Mucosa of stomach (tissue), 1 donor: Measurements from ENCODE around the gene MEGF11.

ENCODE experiments used
- H3K27me3 ChIP-seq: one replicate; pipeline ENCODE4 v1.7.0; 2013; ENCODE audit warnings: mild to moderate bottlenecking, low read length; ENCODE audit not compliant: control insufficient read depth, insufficient read depth
- H3K36me3 ChIP-seq: one replicate; pipeline ENCODE4 v1.7.0; 2013; ENCODE audit warnings: low read length; ENCODE audit not compliant: control insufficient read depth, insufficient read depth
- H3K4me1 ChIP-seq: one replicate; pipeline ENCODE4 v1.7.0; 2013; ENCODE audit warnings: mild to moderate bottlenecking, low read length; ENCODE audit not compliant: control insufficient read depth, insufficient read depth
- H3K4me3 ChIP-seq: one replicate; pipeline ENCODE4 v1.7.0; 2013; ENCODE audit warnings: low read length
- H3K9ac ChIP-seq: one replicate; pipeline ENCODE4 v1.7.0; 2013; ENCODE audit warnings: mild to moderate bottlenecking, low read length, moderate library complexity
- H3K9me3 ChIP-seq: one replicate; pipeline ENCODE4 v1.7.0; 2013; ENCODE audit warnings: mild to moderate bottlenecking, low read length, moderate library complexity; ENCODE audit not compliant: control insufficient read depth
- donor health status: Pancreatic carcinoma.

The MEGF11 gene

DNA sequence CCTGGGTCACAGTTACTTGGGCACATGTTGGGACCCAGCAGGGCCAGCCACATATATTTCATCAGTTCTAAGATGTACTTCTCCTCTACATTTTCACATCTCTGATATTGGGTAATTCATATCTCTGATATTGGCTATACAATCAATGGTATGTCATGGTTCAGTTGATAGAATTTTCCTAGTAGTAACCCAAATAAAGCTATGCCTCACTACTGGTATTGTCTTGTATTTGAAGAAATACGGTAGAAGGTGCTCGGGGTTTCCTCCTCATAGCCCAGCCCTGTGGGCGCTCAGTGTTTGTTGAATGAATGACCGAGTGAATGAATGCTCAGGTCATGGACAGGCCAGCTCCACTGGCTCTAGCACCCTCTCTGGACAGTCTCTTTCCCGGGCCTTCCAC is 290.2 kb downstream of the MEGF11 start:
- Histone ChIP-seq H3K9me3 (no peaks in the 10 kb centered on the region), H3K27me3 (no peaks in the 10 kb centered on the region), H3K4me3 (no peak overlapping the region), H3K9ac (no peak overlapping the region), H3K36me3 (no peaks in the 10 kb centered on the region), H3K4me1 (no peaks in the 10 kb centered on the region)

- Histone ChIP-seq H3K9ac (no peak overlapping the region), H3K4me3 (no peak overlapping the region), H3K4me1 (no peaks in the 10 kb centered on the region), H3K36me3 (no peaks in the 10 kb centered on the region), H3K9me3 (no peaks in the 10 kb centered on the region), H3K27me3 (no peaks in the 10 kb centered on the region)
Measured at GRCh38 chr15:65962187-65962586, 291.4 kb downstream of the MEGF11 start.

DNA sequence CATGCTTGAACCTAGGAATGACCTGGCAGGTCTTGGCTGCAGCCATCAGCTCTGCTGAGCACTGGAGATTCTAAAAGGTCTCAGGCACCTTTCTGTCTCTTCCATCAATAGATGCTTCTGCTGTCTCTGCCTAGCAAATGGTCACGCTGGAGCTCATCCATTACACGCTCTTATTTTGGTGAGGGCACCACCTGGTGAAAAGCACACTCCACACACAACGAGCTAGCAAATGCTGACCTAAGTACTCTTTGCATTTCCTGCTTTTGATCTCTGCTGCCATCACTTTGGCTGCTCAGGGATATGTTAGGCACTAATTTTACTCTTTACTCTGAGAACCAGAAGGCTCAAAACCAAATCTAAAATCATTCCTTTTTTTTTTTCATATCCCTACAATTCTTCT is 293.0 kb downstream of the MEGF11 start:
- H3K9ac ChIP-seq, result no peak overlapping the region
- no peak overlapping the region for H3K4me3 ChIP-seq
- no peaks in the 10 kb centered on the region for H3K36me3 ChIP-seq
- H3K27me3 ChIP-seq, result no peaks in the 10 kb centered on the region
- H3K9me3 ChIP-seq, result no peaks in the 10 kb centered on the region
- H3K4me1 ChIP-seq, result no peaks in the 10 kb centered on the region

DNA sequence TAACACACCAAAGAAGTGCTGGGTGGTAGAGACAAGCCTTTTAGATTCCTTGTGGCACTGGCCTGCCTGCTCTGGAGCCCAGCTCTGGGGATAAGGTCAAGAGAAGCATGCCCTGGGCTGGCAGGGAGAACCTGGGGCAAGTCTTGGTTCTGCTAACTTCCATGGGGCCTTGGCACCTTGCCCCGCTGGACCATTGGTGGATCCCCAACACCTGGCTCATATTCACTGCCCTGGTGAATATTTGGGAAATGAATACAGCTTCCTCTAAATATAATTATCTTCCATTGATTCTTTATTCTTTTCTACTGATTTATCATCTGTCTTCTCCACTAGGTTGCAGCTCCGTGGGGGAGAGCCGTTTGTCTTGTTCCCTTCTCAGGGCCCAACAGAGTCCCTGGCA is 294.7 kb downstream of the MEGF11 start:
- H3K9ac ChIP-seq, result no peak overlapping the region
- H3K36me3 ChIP-seq, result no peaks in the 10 kb centered on the region
- H3K27me3 ChIP-seq, result no peaks in the 10 kb centered on the region
- no peaks in the 10 kb centered on the region for H3K4me1 ChIP-seq
- no peaks in the 10 kb centered on the region for H3K9me3 ChIP-seq
- no peak overlapping the region for H3K4me3 ChIP-seq

DNA sequence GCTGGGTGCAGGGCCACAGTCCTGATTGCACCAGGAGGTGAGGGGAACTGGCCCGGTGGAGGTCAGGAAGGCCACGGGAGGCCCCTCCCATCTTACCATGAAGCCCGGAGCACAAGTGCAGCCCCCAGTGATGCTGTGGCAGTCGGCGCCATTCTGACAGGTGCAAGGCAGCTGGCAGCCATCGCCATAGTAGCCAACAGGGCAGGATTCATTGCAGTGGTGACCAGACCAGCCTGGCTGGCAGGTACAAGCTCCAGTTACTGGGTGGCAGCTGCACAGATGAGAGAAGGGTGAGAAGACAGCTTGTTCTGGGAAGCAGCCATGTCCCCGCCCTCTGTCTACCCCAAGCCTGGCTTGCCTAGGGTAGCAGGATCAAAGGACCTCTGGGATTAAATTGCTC is 296.1 kb downstream of the MEGF11 start:
- no peaks in the 10 kb centered on the region for H3K9me3 ChIP-seq
- H3K27me3 ChIP-seq, result no peaks in the 10 kb centered on the region
- no peaks in the 10 kb centered on the region for H3K36me3 ChIP-seq
- no peak overlapping the region for H3K4me3 ChIP-seq
- H3K4me1 ChIP-seq, result no peaks in the 10 kb centered on the region
- H3K9ac ChIP-seq, result no peak overlapping the region

DNA sequence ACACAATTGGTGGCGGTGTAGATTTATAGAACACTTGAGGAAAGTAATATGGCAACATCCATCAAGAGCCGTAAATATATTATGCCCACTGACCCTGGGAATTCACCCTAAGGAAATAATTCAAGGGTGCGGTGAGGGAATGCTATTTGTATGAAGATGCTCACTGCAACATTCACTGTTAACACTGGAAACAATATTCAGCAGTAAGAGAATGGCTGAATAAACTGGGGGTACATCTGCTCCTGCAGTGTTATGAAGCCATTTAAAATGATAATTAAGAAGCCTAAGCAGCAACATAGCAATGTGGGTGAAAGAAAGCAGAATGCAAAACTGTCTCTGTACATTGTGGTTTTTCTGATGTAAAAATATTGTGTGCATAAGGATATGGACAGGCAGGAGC is 296.7 kb downstream of the MEGF11 start:
- Histone ChIP-seq H3K9ac (no peak overlapping the region), H3K9me3 (no peaks in the 10 kb centered on the region), H3K4me3 (no peak overlapping the region), H3K27me3 (no peaks in the 10 kb centered on the region), H3K36me3 (no peaks in the 10 kb centered on the region), H3K4me1 (no peaks in the 10 kb centered on the region)

- H3K27me3 ChIP-seq, result no peaks in the 10 kb centered on the region
- H3K9ac ChIP-seq, result no peak overlapping the region
- no peaks in the 10 kb centered on the region for H3K9me3 ChIP-seq
- H3K36me3 ChIP-seq, result no peaks in the 10 kb centered on the region
- no peaks in the 10 kb centered on the region for H3K4me1 ChIP-seq
- H3K4me3 ChIP-seq, result no peak overlapping the region
Measured at GRCh38 chr15:65956307-65956706, 297.2 kb downstream of the MEGF11 start.

- Histone ChIP-seq H3K36me3 (no peaks in the 10 kb centered on the region), H3K4me3 (no peak overlapping the region), H3K27me3 (peaks cover 4% of the 10 kb centered on the region), H3K9me3 (no peaks in the 10 kb centered on the region), H3K4me1 (no peaks in the 10 kb centered on the region), H3K9ac (no peak overlapping the region)
Measured at GRCh38 chr15:65954289-65954741, 299.2 kb downstream of the MEGF11 start.

GRCh38 chr15:65953622-65954021 is 299.9 kb downstream of the MEGF11 start:
- Histone ChIP-seq H3K27me3 (peaks cover 4% of the 10 kb centered on the region), H3K4me3 (no peak overlapping the region), H3K36me3 (no peaks in the 10 kb centered on the region), H3K9me3 (no peaks in the 10 kb centered on the region), H3K4me1 (no peaks in the 10 kb centered on the region), H3K9ac (no peak overlapping the region)

DNA sequence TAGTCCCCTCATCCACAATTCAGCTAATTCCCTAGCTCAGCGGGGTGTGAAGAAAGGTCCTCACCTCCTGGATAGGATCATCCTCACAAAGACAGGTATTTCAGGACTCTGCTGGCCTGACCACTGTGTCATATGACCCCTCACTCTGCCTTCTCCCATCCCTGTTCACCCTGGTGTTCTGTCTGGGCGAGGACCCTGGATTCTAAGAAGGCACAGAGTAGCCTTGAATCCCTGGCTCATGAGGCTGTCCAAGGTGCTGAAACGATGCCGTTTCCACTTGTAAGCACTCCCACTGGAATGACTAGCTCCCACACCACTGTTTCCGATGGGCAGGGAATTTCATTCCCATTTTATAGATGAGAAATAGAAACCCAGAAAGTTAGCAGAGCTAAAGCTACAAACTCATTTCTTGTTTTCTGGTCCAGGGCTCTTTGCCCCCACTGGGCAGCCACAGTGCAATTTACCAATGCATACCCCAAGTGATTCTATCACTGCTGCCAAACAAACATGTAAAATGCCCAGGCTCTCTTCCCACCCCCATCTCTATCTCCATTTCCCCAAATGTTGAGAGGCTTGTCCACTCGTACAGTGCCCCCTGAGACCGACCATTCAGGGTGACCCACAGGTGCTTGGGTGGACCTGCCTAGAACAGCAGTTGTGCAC is 301.0 kb downstream of the MEGF11 start:
- Histone ChIP-seq H3K36me3 (no peaks in the 10 kb centered on the region), H3K4me3 (no peak overlapping the region), H3K27me3 (peaks cover 4% of the 10 kb centered on the region), H3K9ac (no peak overlapping the region), H3K4me1 (no peaks in the 10 kb centered on the region), H3K9me3 (no peaks in the 10 kb centered on the region)

DNA sequence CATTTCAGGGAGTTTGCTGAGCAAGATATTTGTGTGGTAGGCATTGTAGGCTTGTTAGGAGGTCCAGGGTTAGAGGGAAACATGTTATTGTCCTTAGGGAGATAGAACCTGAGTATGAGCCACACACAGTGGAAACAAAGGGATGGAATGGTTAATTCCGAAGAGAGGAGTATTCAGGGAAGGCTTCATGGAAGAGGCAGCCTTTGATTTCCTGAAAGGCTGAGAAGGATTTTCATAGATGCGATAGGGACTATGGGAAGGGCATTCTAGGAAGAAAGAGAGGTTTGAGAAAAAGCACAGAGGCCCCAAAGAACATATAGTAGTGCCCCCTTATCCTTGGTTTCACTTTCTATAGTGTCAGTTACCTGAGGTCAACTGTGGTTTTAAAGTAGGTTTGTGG is 302.5 kb downstream of the MEGF11 start:
- Histone ChIP-seq H3K4me3 (no peak overlapping the region), H3K36me3 (no peaks in the 10 kb centered on the region), H3K4me1 (no peaks in the 10 kb centered on the region), H3K9ac (no peak overlapping the region), H3K9me3 (no peaks in the 10 kb centered on the region), H3K27me3 (peaks cover 4% of the 10 kb centered on the region)

GRCh38 chr15:65949491-65949890 is 304.1 kb downstream of the MEGF11 start:
- no peaks in the 10 kb centered on the region for H3K4me1 ChIP-seq
- no peaks in the 10 kb centered on the region for H3K36me3 ChIP-seq
- H3K9me3 ChIP-seq, result no peaks in the 10 kb centered on the region
- H3K9ac ChIP-seq, result no peak overlapping the region
- H3K27me3 ChIP-seq, result peaks cover 4% of the 10 kb centered on the region
- no peak overlapping the region for H3K4me3 ChIP-seq

DNA sequence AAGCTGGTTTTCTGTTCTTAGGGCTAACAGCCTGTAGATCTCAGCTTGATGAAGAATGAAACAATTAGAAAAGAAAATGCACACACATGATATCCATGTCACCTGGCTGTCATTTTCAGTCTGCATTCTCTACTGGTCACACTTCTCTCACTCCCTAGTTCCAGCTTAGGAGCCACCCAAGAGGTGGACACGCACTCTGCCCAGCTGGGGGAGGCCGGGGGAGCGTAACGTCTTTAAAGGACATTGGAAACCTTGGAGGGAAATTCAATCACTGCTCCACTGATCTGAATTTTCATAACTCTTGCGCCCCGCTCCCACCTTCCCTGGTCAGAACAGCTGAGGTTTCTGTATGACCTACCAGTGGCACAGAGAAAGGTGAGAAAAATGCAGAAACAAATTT is 304.5 kb downstream of the MEGF11 start:
- Histone ChIP-seq H3K27me3 (peaks cover 4% of the 10 kb centered on the region), H3K9ac (no peak overlapping the region), H3K36me3 (no peaks in the 10 kb centered on the region), H3K4me3 (no peak overlapping the region), H3K4me1 (no peaks in the 10 kb centered on the region), H3K9me3 (no peaks in the 10 kb centered on the region)
